Loucy (cell line): Measurements from ENCODE around the gene DPY19L1.
"Not testable (repeated sequence)": the region's sequence is repeated elsewhere in the genome, so short reads cannot be mapped to it uniquely, and the experiment has no call there.

Experiments used
- H2AFZ ChIP-seq: fragments of 200-600 bp; sonication (generic); 2 replicates; pipeline ENCODE4 v1.6.0; 2016; ENCODE audit warnings: antibody characterized with exemption, mild to moderate bottlenecking, low read length, moderate library complexity
- H3F3A ChIP-seq: fragments of 200-600 bp; 2 replicates; pipeline ENCODE4 v1.6.0; 2016; ENCODE audit warnings: antibody characterized with exemption, low read depth, mild to moderate bottlenecking
- H3K27me3 ChIP-seq: fragments of 200-600 bp; sonication (generic); 2 replicates; pipeline ENCODE4 v1.6.1; 2014; ENCODE audit warnings: low read length, mild to moderate bottlenecking; ENCODE audit not compliant: insufficient read depth, poor library complexity, severe bottlenecking
- H3K36me3 ChIP-seq: fragments of 200-600 bp; sonication (generic); 2 replicates; pipeline ENCODE4 v1.6.1; 2016; ENCODE audit warnings: low read length; ENCODE audit not compliant: insufficient read depth
- H3K4me1 ChIP-seq: fragments of 200-600 bp; sonication (generic); 2 replicates; pipeline ENCODE4 v1.5.1; 2014; ENCODE audit warnings: low read length, mild to moderate bottlenecking; ENCODE audit not compliant: insufficient read depth, poor library complexity, severe bottlenecking
- H3K4me2 ChIP-seq: fragments of 200-600 bp; sonication (generic); 2 replicates; pipeline ENCODE4 v1.6.0; 2014; ENCODE audit warnings: antibody characterized with exemption, low read length, low read depth, mild to moderate bottlenecking; ENCODE audit not compliant: poor library complexity, severe bottlenecking
- H3K4me3 ChIP-seq: fragments of 200-600 bp; sonication (generic); 2 replicates; pipeline ENCODE4 v1.5.1; 2014; ENCODE audit warnings: low read length, mild to moderate bottlenecking, mixed read lengths; ENCODE audit not compliant: poor library complexity, severe bottlenecking
- H3K79me2 ChIP-seq: fragments of 200-600 bp; sonication (generic); 2 replicates; pipeline ENCODE4 v1.6.1; 2014; ENCODE audit warnings: low read length; ENCODE audit not compliant: insufficient read depth
- H3K9ac ChIP-seq: fragments of 200-600 bp; sonication (generic); 2 replicates; pipeline ENCODE4 v1.6.0; 2014; ENCODE audit warnings: mild to moderate bottlenecking, low read depth, low read length, moderate library complexity; ENCODE audit not compliant: poor library complexity, severe bottlenecking
- H3K9me2 ChIP-seq: fragments of 200-600 bp; sonication (generic); replicated peaks from 2 replicates; pipeline ENCODE4 v1.6.1; 2016; ENCODE audit warnings: low read depth, low read length, mixed read lengths
- H3K9me3 ChIP-seq: fragments of 200-600 bp; sonication (generic); 2 replicates; pipeline ENCODE4 v1.6.1; 2014; ENCODE audit warnings: mild to moderate bottlenecking, antibody characterized with exemption, low read length, low read depth; ENCODE audit not compliant: insufficient read depth
- H4K20me1 ChIP-seq: fragments of 200-600 bp; sonication (generic); 2 replicates; pipeline ENCODE4 v1.6.0; 2014; ENCODE audit warnings: antibody characterized with exemption, low read length, mild to moderate bottlenecking; ENCODE audit not compliant: insufficient read depth, poor library complexity, severe bottlenecking
- CTCF ChIP-seq: fragments of 200-600 bp; sonication (generic); conservative IDR thresholded peaks from 2 replicates; pipeline ENCODE4 v1.5.1; 2014; ENCODE audit warnings: mild to moderate bottlenecking, antibody characterized with exemption, low read length
- EZH2phosphoT487 ChIP-seq: fragments of 200-600 bp; IDR thresholded peaks from 2 replicates; pipeline ENCODE4 v1.6.1; 2018; ENCODE audit warnings: antibody characterized with exemption, mild to moderate bottlenecking, moderate library complexity, borderline replicate concordance

Gene DPY19L1

GRCh38 chr7:34904987-34905386 is 132.3 kb downstream of the DPY19L1 start:
- H3K4me3 ChIP-seq, result no peak overlapping the region
- TF ChIP-seq CTCF, result no peak
- TF ChIP-seq EZH2phosphoT487, result no peak
- H3K9me3 ChIP-seq, result no peaks in the 10 kb centered on the region
- no peak overlapping the region for H2AFZ ChIP-seq
- no peaks in the 10 kb centered on the region for H3K79me2 ChIP-seq
- H3K9ac ChIP-seq, result no peak overlapping the region
- H3F3A ChIP-seq, result no peaks in the 10 kb centered on the region
- H3K4me1 ChIP-seq, result no peaks in the 10 kb centered on the region
- no peak overlapping the region for H3K4me2 ChIP-seq
- H4K20me1 ChIP-seq, result no peaks in the 10 kb centered on the region
- no peaks in the 10 kb centered on the region for H3K36me3 ChIP-seq
- no peaks in the 10 kb centered on the region for H3K27me3 ChIP-seq
- H3K9me2 ChIP-seq, result no peaks in the 10 kb centered on the region

GRCh38 chr7:34903921-34904320 is 133.4 kb downstream of the DPY19L1 start:
- not testable (repeated sequence) for H4K20me1 ChIP-seq, H3K36me3 ChIP-seq, H3K9ac ChIP-seq, H3F3A ChIP-seq, H3K4me2 ChIP-seq, H3K79me2 ChIP-seq, H3K4me1 ChIP-seq, H3K27me3 ChIP-seq, H2AFZ ChIP-seq, H3K9me3 ChIP-seq, H3K4me3 ChIP-seq, H3K9me2 ChIP-seq

- Histone ChIP-seq H3K9me2 (no peaks in the 10 kb centered on the region), H3K9ac (no peak overlapping the region), H3K9me3 (no peaks in the 10 kb centered on the region), H4K20me1 (no peaks in the 10 kb centered on the region), H3F3A (no peaks in the 10 kb centered on the region), H3K36me3 (no peaks in the 10 kb centered on the region), H3K79me2 (no peaks in the 10 kb centered on the region), H3K4me3 (no peak overlapping the region), H3K4me2 (no peak overlapping the region), H3K4me1 (no peaks in the 10 kb centered on the region), H3K27me3 (no peaks in the 10 kb centered on the region), H2AFZ (no peak overlapping the region)
- TF ChIP-seq EZH2phosphoT487 (no peak), CTCF (no peak)
Observed at GRCh38 chr7:34902182-34902581, 135.1 kb downstream of the DPY19L1 start.

GRCh38 chr7:34900891-34901513 is 136.3 kb downstream of the DPY19L1 start:
- no peaks in the 10 kb centered on the region for H3K79me2 ChIP-seq
- no peak overlapping the region for H3K9ac ChIP-seq
- no peak overlapping the region for H2AFZ ChIP-seq

More at GRCh38 chr7:34900891-34901513, 136.3 kb downstream of the DPY19L1 start:
- no peak overlapping the region for H3K4me3 ChIP-seq
- no peaks in the 10 kb centered on the region for H3K36me3 ChIP-seq
- no peak overlapping the region for H3K4me2 ChIP-seq
- no peaks in the 10 kb centered on the region for H3K9me2 ChIP-seq
- H3K9me3 ChIP-seq, result no peaks in the 10 kb centered on the region
- H3K4me1 ChIP-seq, result no peaks in the 10 kb centered on the region
- no peaks in the 10 kb centered on the region for H3K27me3 ChIP-seq
- H4K20me1 ChIP-seq, result no peaks in the 10 kb centered on the region
- peak; percentile 69 for TF ChIP-seq CTCF
- TF ChIP-seq EZH2phosphoT487, result no peak
- H3F3A ChIP-seq, result no peaks in the 10 kb centered on the region
